GM21576 (cell line): ENCODE measurements around the gene DPY19L3.
A peak's percentile ranks its signal among the peaks of the same experiment; 100 is the strongest.
"Not testable (repeated sequence)": the region's sequence is repeated elsewhere in the genome, so short reads cannot be mapped to it uniquely, and the experiment has no call there.

Experiments
- ATAC-seq: cut with Tn5 transposase; IDR thresholded peaks from one replicate; pipeline ENCODE4 v1.9.1; 2021; ENCODE audit warnings: mild to moderate bottlenecking, moderate library complexity; ENCODE audit not compliant: unreplicated experiment

The DPY19L3 gene

GRCh38 chr19:32438751-32439150 lies 33.2 kb downstream of the DPY19L3 start:
- ATAC-seq: no peak

- no peak for ATAC-seq
Measured at GRCh38 chr19:32442650-32443049, 37.1 kb downstream of the DPY19L3 start.

- not testable (repeated sequence) for ATAC-seq
Measured at GRCh38 chr19:32447534-32447933, 42.0 kb downstream of the DPY19L3 start.

- ATAC-seq: no peak
Measured at GRCh38 chr19:32448026-32448425, 42.5 kb downstream of the DPY19L3 start.

- ATAC-seq: no peak
Measured at GRCh38 chr19:32450217-32450616, 44.6 kb downstream of the DPY19L3 start.

- ATAC-seq: no peak
Measured at GRCh38 chr19:32453736-32454135, 48.2 kb downstream of the DPY19L3 start.

- no peak for ATAC-seq
Measured at GRCh38 chr19:32456406-32456805, 50.8 kb downstream of the DPY19L3 start.

GRCh38 chr19:32457571-32458158 lies 52.1 kb downstream of the DPY19L3 start:
- ATAC-seq: no peak

- ATAC-seq: peak; percentile 86
Measured at GRCh38 chr19:32458500-32459123, 53.0 kb downstream of the DPY19L3 start.

GRCh38 chr19:32459204-32459865 lies 53.8 kb downstream of the DPY19L3 start:
- ATAC-seq: no peak

GRCh38 chr19:32460476-32460875 lies 54.9 kb downstream of the DPY19L3 start:
- ATAC-seq: no peak

- no peak for ATAC-seq
Measured at GRCh38 chr19:32464279-32464678, 58.7 kb downstream of the DPY19L3 start.

- no peak for ATAC-seq
Measured at GRCh38 chr19:32465176-32465575, 59.6 kb downstream of the DPY19L3 start.

- ATAC-seq: no peak
Measured at GRCh38 chr19:32469795-32470194, 64.2 kb downstream of the DPY19L3 start.

GRCh38 chr19:32471095-32471494 lies 65.5 kb downstream of the DPY19L3 start:
- no peak for ATAC-seq

GRCh38 chr19:32471811-32472210 lies 66.2 kb downstream of the DPY19L3 start:
- ATAC-seq: no peak

GRCh38 chr19:32475141-32476031 lies 69.8 kb downstream of the DPY19L3 start:
- ATAC-seq: no peak

- no peak for ATAC-seq
Measured at GRCh38 chr19:32476032-32476350, 70.4 kb downstream of the DPY19L3 start.

GRCh38 chr19:32480321-32480720 lies 74.8 kb downstream of the DPY19L3 start:
- ATAC-seq: no peak

- no peak for ATAC-seq
Measured at GRCh38 chr19:32483574-32483973, 78.0 kb downstream of the DPY19L3 start.

GRCh38 chr19:32489971-32490370 lies 84.4 kb downstream of the DPY19L3 start:
- no peak for ATAC-seq
